Stimulated activated naive B cell treated with anti-CD40 and anti-IgM and Interleukin-4, amounts not matched to agents 10 μg/mL and 1 μg/mL and 100 μg/mL, for 72 hours (primary cell): ENCODE measurements around the gene ZNF805.
"Not testable (repeated sequence)": the region's sequence is repeated elsewhere in the genome, so short reads cannot be mapped to it uniquely, and the experiment has no call there.

Experiments used
- ATAC-seq, 2 donors: fragments of 150-1000 bp; cut with Tn5 transposase; replicated peaks; 2 replicates each; pipeline ENCODE4 v1.10.0; 2021; ENCODE audit warnings: moderate library complexity in 1 of 2
- DNase-seq: peaks from one replicate; pipeline ENCODE4 v3.0.0; 2021
- H3K27ac Mint-ChIP-seq: one replicate; pipeline ENCODE4 v1.8.0; 2022; ENCODE audit warnings: mild to moderate bottlenecking, mixed read lengths
- H3K27me3 Mint-ChIP-seq, 2 donors: one replicate each; pipeline ENCODE4 v1.8.0; 2022; ENCODE audit warnings: mixed read lengths in 2 of 2
- H3K36me3 Mint-ChIP-seq, 2 donors: one replicate each; pipeline ENCODE4 v1.8.0; 2022; ENCODE audit warnings: mixed read lengths in 2 of 2, mild to moderate bottlenecking in 1 of 2
- H3K4me1 Mint-ChIP-seq, 2 donors: one replicate each; pipeline ENCODE4 v1.8.0; 2022; ENCODE audit warnings: mixed read lengths in 2 of 2, mild to moderate bottlenecking in 1 of 2
- H3K4me3 Mint-ChIP-seq, 2 donors: one replicate each; pipeline ENCODE4 v1.8.0; 2022; ENCODE audit warnings: mild to moderate bottlenecking in 2 of 2, mixed read lengths in 2 of 2, moderate library complexity in 1 of 2
- H3K9me3 Mint-ChIP-seq, 2 donors: one replicate each; pipeline ENCODE4 v1.8.0; 2022; ENCODE audit warnings: mixed read lengths in 2 of 2, mild to moderate bottlenecking in 1 of 2

The ZNF805 gene

GRCh38 chr19:57240311-57241090 lies at the start of gene ZNF805:
ZNF805 (plus strand) TSS chr19:57240632; CDS start chr19:57240892, 260 bp downstream.
- DNase-seq (peak; percentile 94), ATAC-seq (peak; percentile 92 to 95)
- peaks cover 24 to 46% of the 10 kb centered on the region in 2 donors for H3K4me1 Mint-ChIP-seq
- no peaks in the 10 kb centered on the region for H3K9me3 Mint-ChIP-seq
- peak within 1 kb of the TSS; percentile 98 for H3K27ac Mint-ChIP-seq
- H3K36me3 Mint-ChIP-seq, result peaks cover 22 to 33% of the 10 kb centered on the region in 2 donors
- H3K27me3 Mint-ChIP-seq, result no peaks in the 10 kb centered on the region
- peak within 1 kb of the TSS; percentile 91 to 98 for H3K4me3 Mint-ChIP-seq

- Mint-ChIP-seq H3K4me1 (peaks cover 24 to 42% of the 10 kb centered on the region in 2 donors), H3K9me3 (peaks cover 13 to 14% of the 10 kb centered on the region in 2 donors), H3K4me3 (peak within 1 kb of the TSS; percentile 95 to 98), H3K27me3 (peaks cover 8 to 10% of the 10 kb centered on the region in 2 donors), H3K36me3 (peaks cover 46 to 63% of the 10 kb centered on the region in 2 donors), H3K27ac (peak within 1 kb of the TSS; percentile 98)
- peak; percentile 85 for DNase-seq
- ATAC-seq, result peak; percentile 99
These were observed 49.0 kb upstream of the ZNF805 start, which contains the start of gene ZNF264 for GRCh38 chr19:57191141-57192076. ZNF264 (plus strand) TSS chr19:57191500; CDS start chr19:57191914, 414 bp downstream.

GRCh38 chr19:57192077-57192420 lies 48.4 kb upstream of the ZNF805 start:
- Mint-ChIP-seq H3K36me3 (peaks cover 53 to 69% of the 10 kb centered on the region in 2 donors), H3K9me3 (peaks cover 13 to 14% of the 10 kb centered on the region in 2 donors)
- DNase-seq, result no peak

GRCh38 chr19:57192993-57193392 lies 47.4 kb upstream of the ZNF805 start:
- Mint-ChIP-seq H3K36me3 (peaks cover 53 to 75% of the 10 kb centered on the region in 2 donors), H3K9me3 (peaks cover 9 to 10% of the 10 kb centered on the region in 2 donors), H3K4me1 (peaks cover 24 to 42% of the 10 kb centered on the region in 2 donors), H3K27me3 (peaks cover 0 to 4% of the 10 kb centered on the region in 2 donors), H3K27ac (peak overlapping the region; percentile 20), H3K4me3 (peak overlapping the region; percentile 95 to 98)
- ATAC-seq (no peak), DNase-seq (no peak)

More at GRCh38 chr19:57192077-57192420, 48.4 kb upstream of the ZNF805 start:
- peaks cover 24 to 42% of the 10 kb centered on the region in 2 donors for H3K4me1 Mint-ChIP-seq
- peaks cover 6 to 10% of the 10 kb centered on the region in 2 donors for H3K27me3 Mint-ChIP-seq
- ATAC-seq, result peak in 1 of 2 donors; percentile 1
- H3K4me3 Mint-ChIP-seq, result peak overlapping the region; percentile 95 to 98
- peak overlapping the region; percentile 71 for H3K27ac Mint-ChIP-seq

GRCh38 chr19:57197874-57198273 lies 42.6 kb upstream of the ZNF805 start:
- not testable (repeated sequence) for H3K9me3 Mint-ChIP-seq, DNase-seq, H3K4me3 Mint-ChIP-seq, ATAC-seq, H3K27ac Mint-ChIP-seq, H3K27me3 Mint-ChIP-seq
- peaks cover 26 to 49% of the 10 kb centered on the region in 2 donors for H3K4me1 Mint-ChIP-seq
- peaks cover 70 to 93% of the 10 kb centered on the region in 2 donors for H3K36me3 Mint-ChIP-seq

GRCh38 chr19:57202160-57202559 lies 38.3 kb upstream of the ZNF805 start:
- Mint-ChIP-seq H3K27ac (no peak overlapping the region), H3K4me1 (peaks cover 19 to 45% of the 10 kb centered on the region in 2 donors), H3K9me3 (peaks cover 0 to 6% of the 10 kb centered on the region in 2 donors), H3K36me3 (peaks cover 60 to 85% of the 10 kb centered on the region in 2 donors), H3K4me3 (no peak overlapping the region), H3K27me3 (no peaks in the 10 kb centered on the region)
- ATAC-seq (no peak), DNase-seq (no peak)

GRCh38 chr19:57210381-57210780 lies 30.1 kb upstream of the ZNF805 start:
- Mint-ChIP-seq H3K27ac (no peak overlapping the region), H3K27me3 (no peaks in the 10 kb centered on the region), H3K36me3 (peaks cover 49 to 67% of the 10 kb centered on the region in 2 donors), H3K4me1 (peaks cover under 1 to 1% of the 10 kb centered on the region in 2 donors), H3K9me3 (peaks cover 0 to 2% of the 10 kb centered on the region in 2 donors), H3K4me3 (no peak overlapping the region)
- DNase-seq, result no peak
- ATAC-seq, result no peak

GRCh38 chr19:57212109-57212508 lies 28.3 kb upstream of the ZNF805 start:
- no peak overlapping the region for H3K27ac Mint-ChIP-seq
- H3K36me3 Mint-ChIP-seq, result peaks cover 50 to 66% of the 10 kb centered on the region in 2 donors
- ATAC-seq (no peak), DNase-seq (no peak)
- H3K4me1 Mint-ChIP-seq, result peaks cover 1 to 8% of the 10 kb centered on the region in 2 donors
- no peaks in the 10 kb centered on the region for H3K27me3 Mint-ChIP-seq
- H3K4me3 Mint-ChIP-seq, result no peak overlapping the region
- peaks cover 0 to 2% of the 10 kb centered on the region in 2 donors for H3K9me3 Mint-ChIP-seq

GRCh38 chr19:57227502-57227901 lies 12.9 kb upstream of the ZNF805 start:
- Mint-ChIP-seq H3K4me1 (peaks cover 7 to 12% of the 10 kb centered on the region in 2 donors), H3K9me3 (no peaks in the 10 kb centered on the region), H3K27ac (no peak overlapping the region), H3K27me3 (peaks cover 0 to 5% of the 10 kb centered on the region in 2 donors), H3K36me3 (peaks cover 7 to 9% of the 10 kb centered on the region in 2 donors), H3K4me3 (no peak overlapping the region)
- ATAC-seq, result no peak
- DNase-seq, result no peak

- Mint-ChIP-seq H3K4me1 (peaks cover 14 to 23% of the 10 kb centered on the region in 2 donors), H3K27ac (no peak overlapping the region), H3K9me3 (no peaks in the 10 kb centered on the region)
These were observed 8.7 kb upstream of the ZNF805 start for GRCh38 chr19:57231686-57232085.

GRCh38 chr19:57233207-57233606 lies 7.2 kb upstream of the ZNF805 start:
- ATAC-seq (peak; percentile 71 to 77), DNase-seq (peak; percentile 6)
- H3K36me3 Mint-ChIP-seq, result peaks cover 6 to 20% of the 10 kb centered on the region in 2 donors
- H3K27ac Mint-ChIP-seq, result no peak overlapping the region
- peak overlapping the region; percentile 11 to 32 for H3K4me3 Mint-ChIP-seq
- peaks cover 14 to 23% of the 10 kb centered on the region in 2 donors for H3K4me1 Mint-ChIP-seq
- no peaks in the 10 kb centered on the region for H3K9me3 Mint-ChIP-seq
- peaks cover 0 to 5% of the 10 kb centered on the region in 2 donors for H3K27me3 Mint-ChIP-seq

More at GRCh38 chr19:57231686-57232085, 8.7 kb upstream of the ZNF805 start:
- Mint-ChIP-seq H3K4me3 (no peak overlapping the region), H3K27me3 (peaks cover 0 to 5% of the 10 kb centered on the region in 2 donors), H3K36me3 (peaks cover 6 to 16% of the 10 kb centered on the region in 2 donors)
- DNase-seq (no peak), ATAC-seq (no peak)

GRCh38 chr19:57239982-57240310 lies 486 bp upstream of the ZNF805 start:
- H3K36me3 Mint-ChIP-seq, result peaks cover 18 to 28% of the 10 kb centered on the region in 2 donors
- peak overlapping the region; percentile 98 for H3K27ac Mint-ChIP-seq
- no peaks in the 10 kb centered on the region for H3K27me3 Mint-ChIP-seq
- H3K4me3 Mint-ChIP-seq, result peak overlapping the region; percentile 91 to 98
- DNase-seq (no peak), ATAC-seq (peak; percentile 17 to 18)
- H3K9me3 Mint-ChIP-seq, result no peaks in the 10 kb centered on the region
- peaks cover 22 to 42% of the 10 kb centered on the region in 2 donors for H3K4me1 Mint-ChIP-seq

- Mint-ChIP-seq H3K4me1 (peaks cover 24 to 46% of the 10 kb centered on the region in 2 donors), H3K4me3 (peak overlapping the region; percentile 91 to 98), H3K27me3 (no peaks in the 10 kb centered on the region), H3K9me3 (no peaks in the 10 kb centered on the region), H3K27ac (peak overlapping the region; percentile 98), H3K36me3 (peaks cover 24 to 35% of the 10 kb centered on the region in 2 donors)
- no peak for DNase-seq
- ATAC-seq, result no peak
These were observed 744 bp downstream of the ZNF805 start for GRCh38 chr19:57241176-57241575.

GRCh38 chr19:57242821-57243220 lies 2.4 kb downstream of the ZNF805 start:
- H3K36me3 Mint-ChIP-seq, result peaks cover 27 to 37% of the 10 kb centered on the region in 2 donors
- no peak for ATAC-seq
- H3K27ac Mint-ChIP-seq, result no peak overlapping the region

More at GRCh38 chr19:57242821-57243220, 2.4 kb downstream of the ZNF805 start:
- no peak for DNase-seq
- Mint-ChIP-seq H3K4me3 (peak overlapping the region in 1 of 2 donors; percentile 22), H3K9me3 (no peaks in the 10 kb centered on the region), H3K27me3 (no peaks in the 10 kb centered on the region), H3K4me1 (peaks cover 24 to 46% of the 10 kb centered on the region in 2 donors)
